GM18517 (cell line): ENCODE data around the gene RHEBL1.

Experiments
- ATAC-seq: cut with Tn5 transposase; IDR thresholded peaks from one replicate; pipeline ENCODE4 v1.9.1; 2021; ENCODE audit warnings: mild to moderate bottlenecking, moderate library complexity; ENCODE audit not compliant: unreplicated experiment

RHEBL1 gene

DNA sequence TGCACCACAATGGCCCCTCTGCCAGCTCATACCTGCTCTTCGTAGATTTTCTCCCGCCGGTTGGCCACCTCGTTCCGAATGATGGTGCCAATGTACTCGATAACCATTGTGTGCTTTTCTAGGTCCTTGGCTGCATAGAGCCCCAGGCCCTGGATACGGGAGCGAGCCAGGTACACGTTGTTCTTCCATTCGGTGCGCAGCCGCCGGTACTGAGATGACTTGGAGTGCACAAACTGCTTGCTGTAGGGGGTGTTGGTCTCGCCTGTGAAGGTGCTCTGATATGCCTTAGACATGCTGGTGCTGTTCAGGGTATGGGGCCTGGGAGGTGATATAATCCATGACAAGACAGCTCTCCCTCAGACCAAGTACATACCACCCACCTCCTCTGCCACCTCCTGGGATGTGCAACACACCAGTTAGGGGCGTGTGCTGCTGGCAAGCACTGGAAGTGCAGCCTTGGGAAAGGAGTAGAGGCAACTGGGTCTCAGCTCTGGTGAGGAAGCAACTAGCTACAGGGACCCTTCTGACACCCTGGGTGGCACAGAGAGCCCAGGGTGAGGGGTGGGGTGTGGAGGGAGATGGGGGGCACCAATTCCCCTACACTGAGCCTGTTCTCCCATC, 47.1 kb downstream of the RHEBL1 start:
- no peak for ATAC-seq

DNA sequence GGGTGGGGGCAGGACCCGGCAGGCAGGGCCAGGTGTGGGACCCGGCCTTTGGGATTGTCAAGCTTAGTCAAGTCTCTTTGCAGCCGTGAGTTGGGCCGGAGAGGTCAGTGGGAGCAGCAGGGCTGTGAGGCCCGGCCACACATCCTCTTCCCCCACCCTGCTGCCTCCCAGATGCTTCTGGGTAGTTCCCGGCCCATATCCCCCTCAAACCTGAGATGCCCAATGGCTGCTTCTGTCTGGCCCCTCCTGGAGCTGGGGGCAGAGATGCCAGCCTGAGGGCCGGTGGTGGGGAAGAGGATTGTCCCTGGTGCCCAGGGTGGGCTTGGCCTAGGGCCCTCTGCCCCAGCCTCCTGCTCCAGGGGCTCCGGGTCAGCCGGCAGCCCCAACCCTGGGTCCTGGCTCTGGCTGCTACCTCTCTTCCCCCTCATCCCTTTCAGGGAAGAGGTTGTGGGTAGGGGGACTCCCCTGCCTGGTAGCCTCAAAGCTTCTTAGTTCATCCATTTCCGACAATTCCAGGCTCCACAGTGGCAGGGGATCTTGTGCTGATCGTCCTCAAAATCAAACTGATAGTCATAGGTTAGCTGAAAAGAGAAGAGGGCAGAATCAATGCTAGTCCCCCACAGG, 48.4 kb downstream of the RHEBL1 start:
- no peak for ATAC-seq

DNA sequence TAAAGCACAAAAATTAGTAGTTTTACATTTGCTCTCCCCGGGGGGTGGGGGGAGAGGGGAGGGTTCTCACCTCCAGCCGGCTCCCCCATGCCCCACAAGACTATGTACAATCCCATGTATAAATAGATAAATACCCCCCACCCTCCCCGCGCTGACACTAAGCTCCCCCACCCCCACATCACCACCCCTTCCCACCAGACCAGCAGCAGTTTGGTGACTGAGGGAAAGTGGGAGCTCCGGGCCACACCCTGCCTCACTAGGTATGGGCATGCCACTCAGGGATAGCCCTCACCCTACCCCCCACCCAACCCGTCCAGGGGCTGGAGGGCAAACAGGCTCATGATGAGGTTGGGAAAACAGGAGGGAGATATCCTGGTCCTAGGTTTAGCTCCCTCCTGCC, 49.3 kb downstream of the RHEBL1 start:
- no peak for ATAC-seq

DNA sequence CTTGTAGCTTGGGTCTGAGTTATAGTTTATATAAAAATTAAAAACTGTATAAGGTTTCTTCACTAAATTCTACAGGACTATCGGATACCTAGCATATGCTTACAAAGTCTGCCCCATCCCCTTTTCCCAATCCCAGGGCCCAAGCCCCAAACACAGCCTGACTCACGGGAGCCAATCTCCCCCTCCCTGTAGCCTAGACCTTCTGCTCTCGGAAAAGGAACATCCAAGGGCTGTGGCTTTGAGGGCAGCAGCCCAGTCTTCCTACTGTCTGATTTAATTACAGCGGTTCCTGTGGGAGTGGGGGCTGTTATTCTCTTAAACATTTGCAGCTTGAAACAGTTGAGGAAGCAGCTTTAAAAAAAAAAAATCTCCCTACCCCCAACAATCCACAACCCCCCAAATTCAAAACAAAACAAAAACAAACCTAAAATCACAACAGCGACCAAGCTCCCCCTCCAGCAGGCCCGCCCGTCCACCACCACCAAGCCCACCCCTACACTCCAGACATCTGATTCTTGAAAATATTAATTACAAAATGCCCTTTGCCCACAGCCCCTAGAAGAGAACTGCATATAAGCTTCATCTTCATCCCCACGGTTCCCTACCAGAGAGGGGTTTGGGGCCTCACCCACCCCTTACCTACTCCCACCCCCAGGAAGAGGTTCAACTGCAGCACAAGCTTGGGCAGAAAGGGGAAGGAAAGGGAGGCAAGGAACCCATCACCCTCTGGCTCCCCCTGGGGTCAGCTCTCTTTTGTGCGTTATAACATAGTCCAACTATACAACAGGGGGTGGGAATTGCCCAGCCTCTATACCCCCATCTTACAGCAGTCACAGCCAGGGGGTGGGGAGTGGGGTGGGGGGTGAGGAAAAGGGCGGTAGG, 50.1 kb downstream of the RHEBL1 start:
- ATAC-seq, result no peak

- no peak for ATAC-seq
Observed at GRCh38 chr12:49019120-49019430, 50.7 kb downstream of the RHEBL1 start.

DNA sequence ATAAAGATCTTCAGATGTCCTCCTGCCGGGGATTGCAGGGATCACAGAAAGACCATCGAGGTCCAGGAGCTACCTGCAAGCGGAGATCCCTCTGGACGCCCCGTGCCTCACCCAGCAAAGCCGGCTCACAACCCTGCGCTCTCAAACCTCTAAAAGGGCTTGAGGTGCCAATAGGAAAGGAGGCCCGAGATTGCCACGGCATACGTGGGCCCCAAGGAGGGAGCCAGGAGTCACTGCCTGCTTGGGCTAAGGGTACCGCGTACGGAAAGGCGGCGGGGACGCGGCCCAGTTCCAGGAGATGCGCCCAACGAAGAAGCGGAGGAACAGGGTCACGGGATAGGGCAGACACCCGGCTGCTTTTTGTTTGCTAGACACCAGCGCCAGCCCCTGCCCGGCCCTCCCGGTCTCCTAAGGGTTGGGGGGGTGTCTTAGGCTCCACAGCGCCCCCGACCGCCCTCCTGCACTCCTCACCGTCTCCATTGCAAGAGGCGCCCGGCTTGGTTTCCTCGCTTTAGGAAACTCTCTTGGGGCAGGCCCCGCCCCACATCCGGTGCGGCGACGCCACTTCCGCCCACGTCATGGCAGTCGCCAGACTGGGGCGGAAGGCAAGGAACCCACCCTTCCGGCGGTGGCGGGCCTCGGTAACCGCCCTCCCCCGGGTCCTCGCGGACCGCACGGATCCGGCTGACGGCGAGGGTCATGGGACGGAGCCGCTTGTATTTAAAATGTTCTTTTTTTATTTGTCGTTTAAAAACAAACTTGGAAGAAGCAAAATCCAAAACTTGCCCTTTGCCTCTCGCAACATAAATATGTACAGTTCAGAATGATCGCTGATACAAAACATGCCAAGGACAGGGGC, 51.3 kb downstream of the RHEBL1 start, which contains the start of gene PRKAG1:
Gene PRKAG1, minus strand, starts transcription at position 516 of the 859 bp plus-strand sequence. Its CDS starts 36 bp downstream, at position 480.
- peak; percentile 85 for ATAC-seq

- ATAC-seq, result peak; percentile 19
Observed at GRCh38 chr12:49017891-49018260, 51.9 kb downstream of the RHEBL1 start.

DNA sequence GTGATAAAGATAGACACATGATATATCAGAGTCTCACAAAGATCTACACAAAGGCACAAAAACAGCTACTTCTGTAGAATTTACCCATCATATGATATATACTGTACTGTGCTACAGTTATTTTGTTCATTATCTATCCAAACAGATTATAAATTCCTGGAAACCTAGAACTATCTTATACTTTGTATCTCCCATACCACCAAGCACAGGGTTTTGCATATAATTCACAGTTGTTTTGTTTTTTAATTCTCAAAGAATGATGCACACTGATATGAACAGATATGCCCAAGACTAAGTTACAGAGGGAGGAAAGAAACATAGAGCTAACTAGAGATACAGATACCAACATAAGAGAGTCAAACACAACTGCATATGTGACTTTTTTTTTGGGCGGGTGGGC, 54.6 kb downstream of the RHEBL1 start:
- ATAC-seq, result no peak
